Erythroblast (primary cell): Measurements from ENCODE around the gene DPM1.
"Not testable (repeated sequence)": the region's sequence is repeated elsewhere in the genome, so short reads cannot be mapped to it uniquely, and the experiment has no call there.

Source experiments
- GATA1 ChIP-seq: IDR thresholded peaks from 2 replicates; pipeline ENCODE4 v1.6.1; 2011; ENCODE audit warnings: low read depth, mild to moderate bottlenecking, control low read depth, low read length, moderate library complexity
- POLR2A ChIP-seq: IDR thresholded peaks from 2 replicates; pipeline ENCODE4 v1.6.1; 2011; ENCODE audit warnings: mild to moderate bottlenecking, low read length

GRCh38 chr20:50978533-50978932 is 20.2 kb upstream of the DPM1 start:
- not testable (repeated sequence) for TF ChIP-seq POLR2A, GATA1
